ENCODE results near the gene ADAT3.

ADAT3 gene

GRCh38 chr19:1959928-1960589, 54.9 kb downstream of the ADAT3 start:
- no peaks in the 10 kb centered on the region for H3K27me3 Mint-ChIP-seq (ENCODE audit: low read depth)
- TF ChIP-seq, protein P1, sequence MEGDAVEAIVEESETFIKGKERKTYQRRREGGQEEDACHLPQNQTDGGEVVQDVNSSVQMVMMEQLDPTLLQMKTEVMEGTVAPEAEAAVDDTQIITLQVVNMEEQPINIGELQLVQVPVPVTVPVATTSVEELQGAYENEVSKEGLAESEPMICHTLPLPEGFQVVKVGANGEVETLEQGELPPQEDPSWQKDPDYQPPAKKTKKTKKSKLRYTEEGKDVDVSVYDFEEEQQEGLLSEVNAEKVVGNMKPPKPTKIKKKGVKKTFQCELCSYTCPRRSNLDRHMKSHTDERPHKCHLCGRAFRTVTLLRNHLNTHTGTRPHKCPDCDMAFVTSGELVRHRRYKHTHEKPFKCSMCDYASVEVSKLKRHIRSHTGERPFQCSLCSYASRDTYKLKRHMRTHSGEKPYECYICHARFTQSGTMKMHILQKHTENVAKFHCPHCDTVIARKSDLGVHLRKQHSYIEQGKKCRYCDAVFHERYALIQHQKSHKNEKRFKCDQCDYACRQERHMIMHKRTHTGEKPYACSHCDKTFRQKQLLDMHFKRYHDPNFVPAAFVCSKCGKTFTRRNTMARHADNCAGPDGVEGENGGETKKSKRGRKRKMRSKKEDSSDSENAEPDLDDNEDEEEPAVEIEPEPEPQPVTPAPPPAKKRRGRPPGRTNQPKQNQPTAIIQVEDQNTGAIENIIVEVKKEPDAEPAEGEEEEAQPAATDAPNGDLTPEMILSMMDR (IDR thresholded peaks at IDR 0.05; ENCODE audit: unreplicated experiment in 3 of 3) = no peak
- H3K9me3 Mint-ChIP-seq = no peaks in the 10 kb centered on the region
- H3K4me1 Mint-ChIP-seq = peaks cover 6% of the 10 kb centered on the region
- H3K4me3 Mint-ChIP-seq = no peak overlapping the region
- peaks cover 4% of the 10 kb centered on the region for H3K36me3 Mint-ChIP-seq (ENCODE audit: low read depth)
- peak overlapping the region in 2 of 3 experiments; percentile 29 to 94 for H3K27ac Mint-ChIP-seq

DNA sequence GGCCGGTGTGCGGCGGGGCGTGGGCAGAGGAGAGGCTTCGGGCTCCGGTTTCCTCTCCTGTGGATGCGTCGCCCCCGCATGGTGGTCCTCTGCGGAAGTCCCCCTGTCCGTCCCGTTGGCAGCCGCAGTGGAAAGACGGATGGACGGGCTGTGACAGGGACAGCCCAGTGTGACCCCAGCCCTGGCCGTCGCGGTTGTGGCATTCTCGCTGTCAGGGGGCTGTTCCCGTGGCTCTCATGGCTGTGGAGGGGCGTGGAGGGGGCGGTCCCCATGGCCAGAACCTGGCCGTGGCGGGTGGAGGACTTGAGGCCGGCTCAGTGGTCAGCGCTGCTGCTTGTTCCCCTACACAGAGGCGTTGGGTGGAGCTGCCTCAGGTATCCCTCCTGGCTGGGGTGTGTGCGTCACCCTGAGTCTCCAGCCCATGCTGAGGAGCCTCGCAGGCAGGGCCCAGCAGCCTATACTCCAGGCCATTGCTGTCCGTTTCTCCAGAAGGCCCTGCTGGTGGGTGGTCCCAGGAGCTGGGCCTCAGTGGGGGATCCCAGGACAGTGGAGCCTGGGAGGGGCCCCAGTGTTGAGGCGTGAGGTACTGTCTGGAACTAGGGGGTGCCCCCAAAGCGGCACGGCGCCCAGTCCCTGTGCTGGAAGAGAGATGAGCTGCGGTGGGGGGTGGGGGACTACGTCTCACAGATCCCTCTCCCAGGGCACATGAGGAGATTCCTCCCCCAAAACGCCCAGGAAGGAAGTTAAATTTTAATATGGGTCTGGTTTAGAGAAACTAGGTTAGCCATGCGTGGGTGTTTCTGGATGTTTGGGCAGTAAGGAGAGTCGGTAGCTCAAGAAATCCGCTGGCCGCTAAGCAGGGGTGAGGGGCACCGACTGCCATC, 56.0 kb downstream of the ADAT3 start:
- no peaks in the 10 kb centered on the region for H3K27me3 Mint-ChIP-seq (ENCODE audit: low read depth)
- H3K4me3 Mint-ChIP-seq = peak overlapping the region in 1 of 3 experiments; percentile 22
- H3K4me1 Mint-ChIP-seq = peaks cover 10% of the 10 kb centered on the region
- TF ChIP-seq, protein P1 (IDR thresholded peaks at IDR 0.05; ENCODE audit: unreplicated experiment in 3 of 3) = no peak
- peaks cover 4% of the 10 kb centered on the region for H3K36me3 Mint-ChIP-seq (ENCODE audit: low read depth)
- H3K27ac Mint-ChIP-seq = peak overlapping the region; percentile 86 to 94 (median 92)
- no peaks in the 10 kb centered on the region for H3K9me3 Mint-ChIP-seq

- peaks cover 12% of the 10 kb centered on the region for H3K4me1 Mint-ChIP-seq
- no peak overlapping the region for H3K4me3 Mint-ChIP-seq
- no peak overlapping the region for H3K27ac Mint-ChIP-seq
- H3K9me3 Mint-ChIP-seq = no peaks in the 10 kb centered on the region
- peaks cover 4% of the 10 kb centered on the region for H3K36me3 Mint-ChIP-seq (ENCODE audit: low read depth)
- TF ChIP-seq, protein P1 (IDR thresholded peaks at IDR 0.05; ENCODE audit: unreplicated experiment in 3 of 3) = no peak
- no peaks in the 10 kb centered on the region for H3K27me3 Mint-ChIP-seq (ENCODE audit: low read depth)
Observed at GRCh38 chr19:1962674-1963073, 57.5 kb downstream of the ADAT3 start.

Measured in nephron (organoid).